ENCODE results near the gene MIB2. TPM values are rescaled to one million over a fixed set of nuclear protein-coding genes. Genes with fewer than 3 reads are reported as not detected.

MIB2 gene
- polyA plus RNA-seq, 1 of the 3 experiments (the other 2 are of a cell fraction), result 45.4 TPM

DNA sequence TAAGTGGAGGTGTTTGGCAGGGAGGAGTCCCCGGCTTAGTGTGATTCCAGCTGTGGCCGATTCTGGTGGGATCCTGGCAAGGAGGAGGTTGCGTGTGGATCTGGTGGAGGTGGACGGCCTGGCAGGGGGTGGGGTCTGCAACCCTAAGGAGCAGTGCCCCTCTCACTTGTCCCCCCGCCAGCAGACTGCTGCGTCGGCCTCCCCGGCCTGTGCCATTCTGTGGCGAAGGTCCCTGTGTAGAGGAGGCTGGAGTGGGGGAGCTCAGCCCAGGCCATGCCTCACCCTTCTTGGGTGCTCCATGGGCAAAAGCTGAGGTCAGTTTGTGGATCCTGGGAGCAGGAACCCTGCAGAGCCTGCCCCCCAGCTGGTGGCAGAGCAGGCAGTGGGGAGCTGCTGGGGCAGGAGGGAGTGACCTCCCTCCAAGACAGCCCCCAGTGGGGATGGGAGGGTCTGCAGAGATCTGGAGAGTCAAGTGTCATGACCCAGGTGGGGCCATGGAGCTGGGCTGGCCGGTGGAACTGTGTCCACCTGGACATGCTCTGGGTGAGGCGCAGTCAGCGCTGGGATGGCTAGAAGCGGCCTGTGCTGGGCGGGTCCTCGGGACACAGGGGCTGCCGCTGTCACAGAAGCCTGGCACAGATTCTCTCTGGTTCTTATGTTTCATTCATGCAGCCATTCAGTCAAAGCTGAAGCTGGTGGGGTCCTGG lies 5.3 kb downstream of the MIB2 start (continued):
- TF ChIP-seq, protein P1, sequence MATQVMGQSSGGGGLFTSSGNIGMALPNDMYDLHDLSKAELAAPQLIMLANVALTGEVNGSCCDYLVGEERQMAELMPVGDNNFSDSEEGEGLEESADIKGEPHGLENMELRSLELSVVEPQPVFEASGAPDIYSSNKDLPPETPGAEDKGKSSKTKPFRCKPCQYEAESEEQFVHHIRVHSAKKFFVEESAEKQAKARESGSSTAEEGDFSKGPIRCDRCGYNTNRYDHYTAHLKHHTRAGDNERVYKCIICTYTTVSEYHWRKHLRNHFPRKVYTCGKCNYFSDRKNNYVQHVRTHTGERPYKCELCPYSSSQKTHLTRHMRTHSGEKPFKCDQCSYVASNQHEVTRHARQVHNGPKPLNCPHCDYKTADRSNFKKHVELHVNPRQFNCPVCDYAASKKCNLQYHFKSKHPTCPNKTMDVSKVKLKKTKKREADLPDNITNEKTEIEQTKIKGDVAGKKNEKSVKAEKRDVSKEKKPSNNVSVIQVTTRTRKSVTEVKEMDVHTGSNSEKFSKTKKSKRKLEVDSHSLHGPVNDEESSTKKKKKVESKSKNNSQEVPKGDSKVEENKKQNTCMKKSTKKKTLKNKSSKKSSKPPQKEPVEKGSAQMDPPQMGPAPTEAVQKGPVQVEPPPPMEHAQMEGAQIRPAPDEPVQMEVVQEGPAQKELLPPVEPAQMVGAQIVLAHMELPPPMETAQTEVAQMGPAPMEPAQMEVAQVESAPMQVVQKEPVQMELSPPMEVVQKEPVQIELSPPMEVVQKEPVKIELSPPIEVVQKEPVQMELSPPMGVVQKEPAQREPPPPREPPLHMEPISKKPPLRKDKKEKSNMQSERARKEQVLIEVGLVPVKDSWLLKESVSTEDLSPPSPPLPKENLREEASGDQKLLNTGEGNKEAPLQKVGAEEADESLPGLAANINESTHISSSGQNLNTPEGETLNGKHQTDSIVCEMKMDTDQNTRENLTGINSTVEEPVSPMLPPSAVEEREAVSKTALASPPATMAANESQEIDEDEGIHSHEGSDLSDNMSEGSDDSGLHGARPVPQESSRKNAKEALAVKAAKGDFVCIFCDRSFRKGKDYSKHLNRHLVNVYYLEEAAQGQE (IDR thresholded peaks at IDR 0.05; ENCODE audit: low read depth, low read length), result no peak
- TF ChIP-seq, protein P2, sequence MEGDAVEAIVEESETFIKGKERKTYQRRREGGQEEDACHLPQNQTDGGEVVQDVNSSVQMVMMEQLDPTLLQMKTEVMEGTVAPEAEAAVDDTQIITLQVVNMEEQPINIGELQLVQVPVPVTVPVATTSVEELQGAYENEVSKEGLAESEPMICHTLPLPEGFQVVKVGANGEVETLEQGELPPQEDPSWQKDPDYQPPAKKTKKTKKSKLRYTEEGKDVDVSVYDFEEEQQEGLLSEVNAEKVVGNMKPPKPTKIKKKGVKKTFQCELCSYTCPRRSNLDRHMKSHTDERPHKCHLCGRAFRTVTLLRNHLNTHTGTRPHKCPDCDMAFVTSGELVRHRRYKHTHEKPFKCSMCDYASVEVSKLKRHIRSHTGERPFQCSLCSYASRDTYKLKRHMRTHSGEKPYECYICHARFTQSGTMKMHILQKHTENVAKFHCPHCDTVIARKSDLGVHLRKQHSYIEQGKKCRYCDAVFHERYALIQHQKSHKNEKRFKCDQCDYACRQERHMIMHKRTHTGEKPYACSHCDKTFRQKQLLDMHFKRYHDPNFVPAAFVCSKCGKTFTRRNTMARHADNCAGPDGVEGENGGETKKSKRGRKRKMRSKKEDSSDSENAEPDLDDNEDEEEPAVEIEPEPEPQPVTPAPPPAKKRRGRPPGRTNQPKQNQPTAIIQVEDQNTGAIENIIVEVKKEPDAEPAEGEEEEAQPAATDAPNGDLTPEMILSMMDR (IDR thresholded peaks at IDR 0.05), result no peak
- TF ChIP-seq POLR2AphosphoS5 (IDR thresholded peaks at IDR 0.05; ENCODE audit: low read depth, low read length) (no peak), MAX (IDR thresholded peaks at IDR 0.05; ENCODE audit: low read depth) (no peak), RXRA (IDR thresholded peaks at IDR 0.05; ENCODE audit: borderline replicate concordance, low read depth) (no peak)

DNA sequence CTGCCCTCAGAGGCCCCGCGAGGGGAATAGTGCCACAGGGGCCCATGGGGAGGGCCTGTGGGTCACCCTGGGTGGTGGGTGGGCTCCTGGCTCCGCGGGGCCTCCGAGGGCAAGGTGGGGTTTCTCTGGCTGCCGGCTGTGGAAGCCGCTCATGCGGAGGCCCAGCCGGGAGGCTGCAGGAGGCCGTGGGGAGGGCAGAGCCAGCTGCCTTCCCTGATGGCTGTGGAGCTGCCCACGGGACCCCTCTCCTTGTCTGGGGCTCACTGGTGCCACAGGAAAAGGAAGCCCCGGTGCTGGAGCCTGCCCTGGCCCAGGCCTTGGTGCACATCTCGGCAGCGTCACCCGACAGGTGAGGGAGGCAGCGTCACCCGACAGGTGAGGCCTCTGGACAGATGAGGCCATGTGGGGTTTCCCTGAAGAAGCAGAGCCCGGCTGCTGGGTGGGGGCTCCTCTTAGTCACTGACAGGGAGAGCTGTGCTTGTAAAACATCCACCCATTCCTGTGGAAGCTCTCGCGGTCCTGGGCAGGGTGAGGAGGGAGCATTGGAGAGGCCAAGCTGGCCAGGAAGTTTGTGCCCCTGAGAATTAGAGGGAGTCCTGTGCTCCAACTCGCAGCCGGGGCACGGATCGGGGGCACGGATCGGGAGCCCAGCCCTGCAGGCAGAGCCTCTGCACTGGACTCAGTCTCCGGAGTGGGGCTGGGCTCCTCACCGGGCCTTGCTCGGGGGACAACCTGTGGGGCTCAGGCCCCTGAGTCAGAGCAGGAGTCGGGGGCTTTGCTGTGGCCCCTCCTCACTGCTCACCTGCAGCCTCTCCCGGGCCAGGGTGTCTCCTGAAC lies 6.1 kb downstream of the MIB2 start:
- ChIA-PET CTCF (interaction anchor here (1.5 kb wide), 1 partner anchor 66 kb away, joined by 3 read pairs; no protein-coding TSS in a partner anchor), POLR2A (no interaction called here)
- H3K4me2 ChIP-seq, result no peak overlapping the region
- H3K79me2 ChIP-seq (ENCODE audit: insufficient read depth), result peaks cover 28% of the 10 kb centered on the region
- H3K9ac ChIP-seq, result no peak overlapping the region
- peaks cover 0 to 8% of the 10 kb centered on the region in 2 experiments; a peak in 1 of 4 replicates for H3K4me1 ChIP-seq (ENCODE audit: control insufficient read depth in 1 of 2, insufficient read depth in 2 of 2, low read depth in 1 of 2, low read length in 1 of 2)
- H3K27me3 ChIP-seq (ENCODE audit: insufficient read depth), result no peaks in the 10 kb centered on the region
- H3K27ac ChIP-seq (ENCODE audit: low read depth in 2 of 2, low read length in 1 of 2), result no peak overlapping the region
- no peaks in the 10 kb centered on the region for H3K9me3 ChIP-seq
- no peaks in the 10 kb centered on the region for H3K9me2 ChIP-seq
- no peak overlapping the region for H3K4me3 ChIP-seq (ENCODE audit: low read depth in 2 of 2, low read length in 1 of 2)
- no CpG with 5 or more reads among the region's 31 CpGs for whole genome bisulfite sequencing (ENCODE audit: low lambda C conversion rate)
- H2AFZ ChIP-seq (ENCODE audit: low read depth), result no peak overlapping the region
- H3F3A ChIP-seq (replicated peaks; ENCODE audit: insufficient read depth), result no peaks in the 10 kb centered on the region
- peaks cover 5 to 7% of the 10 kb centered on the region in 2 experiments for H3K36me3 ChIP-seq (replicated peaks in 1 of 2; ENCODE audit: control insufficient read depth in 1 of 2, insufficient read depth in 2 of 2, low read length in 1 of 2)
- no peaks in the 10 kb centered on the region; the same call in 1 of the 2 replicates for H4K20me1 ChIP-seq (ENCODE audit: insufficient read depth)
- DNase-seq, result no peak
- TF ChIP-seq POLR2AphosphoS5 (IDR thresholded peaks at IDR 0.05; ENCODE audit: low read depth, low read length) (no peak), GATA2 (CRISPR knock-in tag; IDR thresholded peaks at IDR 0.05) (no peak), FOXM1 (IDR thresholded peaks at IDR 0.05; ENCODE audit: low read depth) (no peak), MXI1 (IDR thresholded peaks at IDR 0.05; ENCODE audit: low read depth, low read length) (no peak), IRF3 (IDR thresholded peaks at IDR 0.05; ENCODE audit: low read depth, low read length) (no peak), EZH2phosphoT487 (IDR thresholded peaks at IDR 0.05; ENCODE audit: borderline replicate concordance, low read depth) (no peak), TAF1 (IDR thresholded peaks at IDR 0.05; ENCODE audit: borderline replicate concordance, low read depth, low read length) (no peak), RFX5 (IDR thresholded peaks at IDR 0.05; ENCODE audit: low read length) (no peak), ZBTB33 (IDR thresholded peaks at IDR 0.05; ENCODE audit: borderline replicate concordance, low read depth) (no peak), TCF12 (IDR thresholded peaks at IDR 0.05) (no peak)
- TF ChIP-seq, protein P2 (IDR thresholded peaks at IDR 0.05), result no peak

All from SK-N-SH (cell line).